ENCODE measurements around the gene RAMP3.
"Not testable (repeated sequence)": the region's sequence is repeated elsewhere in the genome, so short reads cannot be mapped to it uniquely, and the experiment has no call there.

RAMP3 gene

GRCh38 chr7:45157653-45158401, at the start of gene RAMP3:
RAMP3 (plus strand) TSS chr7:45157791; CDS start chr7:45157829, 38 bp downstream.
- Histone ChIP-seq H3K9me3 (ENCODE audit: control insufficient read depth, insufficient read depth, low read length) (no peaks in the 10 kb centered on the region), H3K27me3 (ENCODE audit: control insufficient read depth, insufficient read depth, low read length) (peaks cover 28% of the 10 kb centered on the region), H3K4me1 (ENCODE audit: control insufficient read depth, insufficient read depth, low read length) (no peaks in the 10 kb centered on the region), H3K4me3 (ENCODE audit: low read depth, low read length) (peak within 1 kb of the TSS; percentile 55), H3K9ac (ENCODE audit: low read depth, low read length) (no peak within 1 kb of the TSS), H3K36me3 (ENCODE audit: control insufficient read depth, insufficient read depth, low read length) (no peaks in the 10 kb centered on the region)

GRCh38 chr7:45108863-45109262, 48.7 kb upstream of the RAMP3 start:
- H3K27me3 ChIP-seq (ENCODE audit: control insufficient read depth, insufficient read depth, low read length), result no peaks in the 10 kb centered on the region
- H3K4me1 ChIP-seq (ENCODE audit: control insufficient read depth, insufficient read depth, low read length), result peaks cover 2% of the 10 kb centered on the region
- no peaks in the 10 kb centered on the region for H3K9me3 ChIP-seq (ENCODE audit: control insufficient read depth, insufficient read depth, low read length)
- H3K9ac ChIP-seq (ENCODE audit: low read depth, low read length), result no peak overlapping the region
- H3K4me3 ChIP-seq (ENCODE audit: low read depth, low read length), result no peak overlapping the region
- H3K36me3 ChIP-seq (ENCODE audit: control insufficient read depth, insufficient read depth, low read length), result peaks cover 54% of the 10 kb centered on the region

- Histone ChIP-seq H3K9ac (ENCODE audit: low read depth, low read length) (peak within 1 kb of the TSS; percentile 94), H3K4me3 (ENCODE audit: low read depth, low read length) (peak within 1 kb of the TSS; percentile 100), H3K9me3 (ENCODE audit: control insufficient read depth, insufficient read depth, low read length) (no peaks in the 10 kb centered on the region), H3K4me1 (ENCODE audit: control insufficient read depth, insufficient read depth, low read length) (peaks cover 2% of the 10 kb centered on the region), H3K36me3 (ENCODE audit: control insufficient read depth, insufficient read depth, low read length) (peaks cover 28% of the 10 kb centered on the region), H3K27me3 (ENCODE audit: control insufficient read depth, insufficient read depth, low read length) (no peaks in the 10 kb centered on the region)
Measured at GRCh38 chr7:45111298-45112223, 46.0 kb upstream of the RAMP3 start, which contains the start of gene TBRG4. TBRG4 (minus strand) TSS chr7:45111697; CDS start chr7:45109237, 2,460 bp downstream.

GRCh38 chr7:45112648-45113047, 44.9 kb upstream of the RAMP3 start:
- H3K9me3 ChIP-seq (ENCODE audit: control insufficient read depth, insufficient read depth, low read length), result no peaks in the 10 kb centered on the region
- H3K4me1 ChIP-seq (ENCODE audit: control insufficient read depth, insufficient read depth, low read length), result peaks cover 2% of the 10 kb centered on the region
- peak overlapping the region; percentile 100 for H3K4me3 ChIP-seq (ENCODE audit: low read depth, low read length)
- H3K36me3 ChIP-seq (ENCODE audit: control insufficient read depth, insufficient read depth, low read length), result peaks cover 18% of the 10 kb centered on the region
- no peaks in the 10 kb centered on the region for H3K27me3 ChIP-seq (ENCODE audit: control insufficient read depth, insufficient read depth, low read length)
- H3K9ac ChIP-seq (ENCODE audit: low read depth, low read length), result no peak overlapping the region

GRCh38 chr7:45114257-45114656, 43.3 kb upstream of the RAMP3 start:
- not testable (repeated sequence) for H3K9me3 ChIP-seq (ENCODE audit: control insufficient read depth, insufficient read depth, low read length); H3K36me3 ChIP-seq (ENCODE audit: control insufficient read depth, insufficient read depth, low read length); H3K9ac ChIP-seq (ENCODE audit: low read depth, low read length); H3K4me3 ChIP-seq (ENCODE audit: low read depth, low read length); H3K27me3 ChIP-seq (ENCODE audit: control insufficient read depth, insufficient read depth, low read length); H3K4me1 ChIP-seq (ENCODE audit: control insufficient read depth, insufficient read depth, low read length)

GRCh38 chr7:45114926-45115325, 42.7 kb upstream of the RAMP3 start:
- Histone ChIP-seq H3K9me3 (ENCODE audit: control insufficient read depth, insufficient read depth, low read length) (no peaks in the 10 kb centered on the region), H3K9ac (ENCODE audit: low read depth, low read length) (no peak overlapping the region), H3K27me3 (ENCODE audit: control insufficient read depth, insufficient read depth, low read length) (no peaks in the 10 kb centered on the region), H3K4me3 (ENCODE audit: low read depth, low read length) (no peak overlapping the region), H3K36me3 (ENCODE audit: control insufficient read depth, insufficient read depth, low read length) (no peaks in the 10 kb centered on the region), H3K4me1 (ENCODE audit: control insufficient read depth, insufficient read depth, low read length) (no peaks in the 10 kb centered on the region)

- no peaks in the 10 kb centered on the region for H3K9me3 ChIP-seq (ENCODE audit: control insufficient read depth, insufficient read depth, low read length)
- H3K36me3 ChIP-seq (ENCODE audit: control insufficient read depth, insufficient read depth, low read length), result no peaks in the 10 kb centered on the region
- H3K9ac ChIP-seq (ENCODE audit: low read depth, low read length), result no peak overlapping the region
- no peak overlapping the region for H3K4me3 ChIP-seq (ENCODE audit: low read depth, low read length)
- no peaks in the 10 kb centered on the region for H3K27me3 ChIP-seq (ENCODE audit: control insufficient read depth, insufficient read depth, low read length)
- H3K4me1 ChIP-seq (ENCODE audit: control insufficient read depth, insufficient read depth, low read length), result no peaks in the 10 kb centered on the region
Measured at GRCh38 chr7:45116048-45116447, 41.5 kb upstream of the RAMP3 start.

- Histone ChIP-seq H3K4me1 (ENCODE audit: control insufficient read depth, insufficient read depth, low read length) (no peaks in the 10 kb centered on the region), H3K27me3 (ENCODE audit: control insufficient read depth, insufficient read depth, low read length) (no peaks in the 10 kb centered on the region), H3K9me3 (ENCODE audit: control insufficient read depth, insufficient read depth, low read length) (no peaks in the 10 kb centered on the region), H3K9ac (ENCODE audit: low read depth, low read length) (no peak overlapping the region), H3K36me3 (ENCODE audit: control insufficient read depth, insufficient read depth, low read length) (no peaks in the 10 kb centered on the region), H3K4me3 (ENCODE audit: low read depth, low read length) (no peak overlapping the region)
Measured at GRCh38 chr7:45117582-45117981, 40.0 kb upstream of the RAMP3 start.

GRCh38 chr7:45118292-45118691, 39.3 kb upstream of the RAMP3 start:
- Histone ChIP-seq H3K4me1 (ENCODE audit: control insufficient read depth, insufficient read depth, low read length) (no peaks in the 10 kb centered on the region), H3K36me3 (ENCODE audit: control insufficient read depth, insufficient read depth, low read length) (no peaks in the 10 kb centered on the region), H3K4me3 (ENCODE audit: low read depth, low read length) (no peak overlapping the region), H3K27me3 (ENCODE audit: control insufficient read depth, insufficient read depth, low read length) (no peaks in the 10 kb centered on the region), H3K9me3 (ENCODE audit: control insufficient read depth, insufficient read depth, low read length) (no peaks in the 10 kb centered on the region), H3K9ac (ENCODE audit: low read depth, low read length) (no peak overlapping the region)

GRCh38 chr7:45118889-45119331, 38.7 kb upstream of the RAMP3 start:
- Histone ChIP-seq H3K9ac (ENCODE audit: low read depth, low read length) (no peak overlapping the region), H3K36me3 (ENCODE audit: control insufficient read depth, insufficient read depth, low read length) (no peaks in the 10 kb centered on the region), H3K4me1 (ENCODE audit: control insufficient read depth, insufficient read depth, low read length) (no peaks in the 10 kb centered on the region), H3K9me3 (ENCODE audit: control insufficient read depth, insufficient read depth, low read length) (no peaks in the 10 kb centered on the region), H3K27me3 (ENCODE audit: control insufficient read depth, insufficient read depth, low read length) (no peaks in the 10 kb centered on the region), H3K4me3 (ENCODE audit: low read depth, low read length) (no peak overlapping the region)

GRCh38 chr7:45119550-45119949, 38.0 kb upstream of the RAMP3 start:
- no peaks in the 10 kb centered on the region for H3K9me3 ChIP-seq (ENCODE audit: control insufficient read depth, insufficient read depth, low read length)
- peaks cover 5% of the 10 kb centered on the region for H3K4me1 ChIP-seq (ENCODE audit: control insufficient read depth, insufficient read depth, low read length)
- H3K27me3 ChIP-seq (ENCODE audit: control insufficient read depth, insufficient read depth, low read length), result no peaks in the 10 kb centered on the region
- no peak overlapping the region for H3K9ac ChIP-seq (ENCODE audit: low read depth, low read length)
- no peak overlapping the region for H3K4me3 ChIP-seq (ENCODE audit: low read depth, low read length)
- H3K36me3 ChIP-seq (ENCODE audit: control insufficient read depth, insufficient read depth, low read length), result no peaks in the 10 kb centered on the region

Measured in iPS-15b (cell line).